HFFc6 (cell line): Measurements from ENCODE around the gene PARD3. TPM values are rescaled to one million over a fixed set of nuclear protein-coding genes. Genes with fewer than 3 reads are reported as not detected.

Experiments used
- DNase-seq: peaks from one replicate; pipeline ENCODE4 v3.0.0-alpha.2; 2018
- H3K27ac Mint-ChIP-seq: 2 replicates; pipeline ENCODE4 v1.8.0; 2020; ENCODE audit warnings: mild to moderate bottlenecking, mixed read lengths
- H3K27me3 Mint-ChIP-seq: 2 replicates; pipeline ENCODE4 v1.8.0; 2021; ENCODE audit warnings: mild to moderate bottlenecking, moderate library complexity, mixed read lengths; ENCODE audit not compliant: insufficient read depth
- H3K36me3 Mint-ChIP-seq: 2 replicates; pipeline ENCODE4 v1.8.0; 2021; ENCODE audit warnings: low read depth, mixed read lengths
- H3K4me1 Mint-ChIP-seq: 2 replicates; pipeline ENCODE4 v1.8.0; 2020; ENCODE audit warnings: low read depth, mixed read lengths
- H3K4me3 Mint-ChIP-seq: 2 replicates; pipeline ENCODE4 v1.8.0; 2020; ENCODE audit warnings: mild to moderate bottlenecking, moderate library complexity, mixed read lengths
- H3K9me3 Mint-ChIP-seq: 2 replicates; pipeline ENCODE4 v1.8.0; 2020; ENCODE audit warnings: mild to moderate bottlenecking, mixed read lengths
- CTCF ChIP-seq: fragments of 200-600 bp; sonication (generic); IDR thresholded peaks from 2 replicates; pipeline ENCODE4 v1.5.0; 2021; ENCODE audit warnings: antibody characterized with exemption, mild to moderate bottlenecking
- total RNA-seq, 6 experiments: library from RNA; stranded (reverse); fragmentation: NEBNext Ultra II Directional; extraction: Animal tissue kit (Norgen Biotek cat#: 25700); gene quantifications; 2 replicates in 1 of 6; 3 replicates in 5 of 6; pipeline ENCODE4 v1.2.3, GENCODE V29; 2021

PARD3 gene
- total RNA-seq, 6 experiments from 2014 or later = 19.9 to 24.3 (median 23.1) TPM

GRCh38 chr10:34107626-34108516 lies 707.2 kb downstream of the PARD3 start:
- Mint-ChIP-seq H3K4me1 (peaks cover 18% of the 10 kb centered on the region), H3K27me3 (no peaks in the 10 kb centered on the region; the same call in 1 of the 2 replicates), H3K27ac (no peak overlapping the region), H3K36me3 (peaks cover 7% of the 10 kb centered on the region), H3K4me3 (no peak overlapping the region), H3K9me3 (no peaks in the 10 kb centered on the region)
- no peak for DNase-seq
- no peak for TF ChIP-seq CTCF

- Mint-ChIP-seq H3K27me3 (no peaks in the 10 kb centered on the region; the same call in 1 of the 2 replicates), H3K4me1 (peaks cover 32% of the 10 kb centered on the region), H3K27ac (no peak overlapping the region), H3K9me3 (no peaks in the 10 kb centered on the region), H3K36me3 (peaks cover 7% of the 10 kb centered on the region), H3K4me3 (no peak overlapping the region)
- DNase-seq = no peak
- no peak for TF ChIP-seq CTCF
Measured at GRCh38 chr10:34106356-34106885, 708.7 kb downstream of the PARD3 start.

GRCh38 chr10:34104829-34105572 lies 710.1 kb downstream of the PARD3 start:
- Mint-ChIP-seq H3K9me3 (no peaks in the 10 kb centered on the region), H3K27me3 (no peaks in the 10 kb centered on the region; the same call in 1 of the 2 replicates), H3K36me3 (no peaks in the 10 kb centered on the region), H3K27ac (no peak overlapping the region), H3K4me3 (no peak overlapping the region), H3K4me1 (peaks cover 26% of the 10 kb centered on the region)
- no peak for TF ChIP-seq CTCF
- no peak for DNase-seq

GRCh38 chr10:34102893-34103506 lies 712.1 kb downstream of the PARD3 start:
- Mint-ChIP-seq H3K9me3 (no peaks in the 10 kb centered on the region), H3K36me3 (no peaks in the 10 kb centered on the region), H3K27me3 (no peaks in the 10 kb centered on the region; the same call in 1 of the 2 replicates), H3K4me1 (peaks cover 23% of the 10 kb centered on the region), H3K4me3 (peak overlapping the region; percentile 47), H3K27ac (peak overlapping the region; percentile 73)
- TF ChIP-seq CTCF = no peak
- DNase-seq = peak; percentile 13

- Mint-ChIP-seq H3K9me3 (no peaks in the 10 kb centered on the region), H3K27me3 (no peaks in the 10 kb centered on the region; the same call in 1 of the 2 replicates), H3K36me3 (no peaks in the 10 kb centered on the region), H3K4me3 (peak overlapping the region; percentile 47), H3K27ac (peak overlapping the region; percentile 73), H3K4me1 (peaks cover 23% of the 10 kb centered on the region)
- DNase-seq = peak; percentile 35
- TF ChIP-seq CTCF = no peak
Measured at GRCh38 chr10:34102237-34102673, 712.8 kb downstream of the PARD3 start.
